GM12878 (cell line): ENCODE results near the gene JPT1. TPM values are rescaled to one million over a fixed set of nuclear protein-coding genes. Genes with fewer than 3 reads are reported as not detected.

Experiments used
- ATAC-seq: fragments of 200-7000 bp; cut with Tn5 transposase; 3 replicates; pipeline ENCODE4 v1.9.1; 2020; ENCODE audit warnings: mild to moderate bottlenecking, moderate library complexity
- BruUV-seq: library from RNA; stranded (reverse); fragments of 400-500 nt; replicated peaks from 2 replicates; lab custom pipeline; 2021; lab: Mats Ljungman, UMichigan
- CTCF ChIA-PET: fragments of 300-600 bp; sonication (Branson Sonifier 250); formaldehyde crosslinking; extraction: SDS; loops from one replicate; lab custom pipeline; 2021; ENCODE audit warnings: inconsistent platforms; lab: Yijun Ruan, JAX
- POLR2A ChIA-PET: fragments of 350-600 bp; formaldehyde crosslinking; extraction: SDS; loops from one replicate; lab custom pipeline; 2021; ENCODE audit warnings: inconsistent platforms; lab: Charles Lee
- RAD21 ChIA-PET: fragments of 300-600 bp; sonication (Branson Sonifier 250); formaldehyde crosslinking; loops from one replicate; lab custom pipeline; 2023; ENCODE audit warnings: antibody characterized with exemption; ENCODE audit not compliant: unreplicated experiment; lab: Charles Lee
- SMC1A ChIA-PET: fragments of 300-600 bp; sonication (Branson Sonifier 250); formaldehyde crosslinking; loops from one replicate; lab custom pipeline; 2023; ENCODE audit not compliant: unreplicated experiment, uncharacterized antibody; lab: Charles Lee
- DNase-seq: peaks from one replicate; pipeline ENCODE4 v3.0.0-alpha.2; 2011; ENCODE audit warnings: low read depth, low spot score
- FAIRE-seq: peaks from 3 replicates; lab custom pipeline; 2011; peaks lifted over from hg19 to GRCh38; lab: Jason Lieb, UNC
- H2AFZ ChIP-seq: 2 replicates; pipeline ENCODE4 v1.6.0; 2011; ENCODE audit warnings: low read depth, low read length, control low read depth; ENCODE audit not compliant: control insufficient read depth
- H3K27ac ChIP-seq: 2 replicates; pipeline ENCODE4 v1.5.1; 2011; ENCODE audit warnings: control low read depth; ENCODE audit not compliant: control insufficient read depth, insufficient read depth
- H3K27me3 ChIP-seq, 2 experiments: replicated peaks in 1 of 2; 2 replicates each; pipeline versions ENCODE4 v1.6.0 to v1.6.1; 2011; ENCODE audit warnings: low read length in 1 of 2; ENCODE audit not compliant: control insufficient read depth in 2 of 2, insufficient read depth in 2 of 2
- H3K36me3 ChIP-seq, 2 experiments: 2 replicates each; pipeline ENCODE4 v1.5.1; 2011; ENCODE audit warnings: low read length in 1 of 2; ENCODE audit not compliant: control insufficient read depth in 2 of 2, insufficient read depth in 2 of 2
- H3K4me1 ChIP-seq: 2 replicates; pipeline ENCODE4 v1.6.1; 2011; ENCODE audit warnings: mild to moderate bottlenecking, low read length, moderate library complexity, mixed read lengths; ENCODE audit not compliant: control insufficient read depth, insufficient read depth
- H3K4me2 ChIP-seq: 2 replicates; pipeline ENCODE4 v1.6.0; 2011; ENCODE audit warnings: control low read depth; ENCODE audit not compliant: control insufficient read depth, insufficient read depth
- H3K4me3 ChIP-seq: fragments of 200-600 bp; sonication (generic); 2 replicates; pipeline ENCODE4 v1.5.1; 2016
- H3K79me2 ChIP-seq: 2 replicates; pipeline ENCODE4 v1.6.0; 2011; ENCODE audit warnings: low read length; ENCODE audit not compliant: control insufficient read depth, insufficient read depth
- H3K9ac ChIP-seq: 2 replicates; pipeline ENCODE4 v1.8.0; 2011; ENCODE audit warnings: low read length, control low read depth, mixed read lengths; ENCODE audit not compliant: control insufficient read depth, insufficient read depth
- H3K9me3 ChIP-seq: replicated peaks from 3 replicates; pipeline ENCODE4 v1.5.1; 2011; ENCODE audit warnings: mild to moderate bottlenecking, low read length; ENCODE audit not compliant: control insufficient read depth, insufficient read depth
- H4K20me1 ChIP-seq: 2 replicates; pipeline ENCODE4 v1.6.0; 2011; ENCODE audit not compliant: control insufficient read depth, insufficient read depth
- ATF2 ChIP-seq: IDR thresholded peaks from 2 replicates; pipeline ENCODE4 v1.6.1; 2012; ENCODE audit warnings: low read length, inconsistent platforms
- BCLAF1 ChIP-seq: fragments of 450-650 bp; IDR thresholded peaks from 2 replicates; pipeline ENCODE4 v1.6.1; 2017; ENCODE audit warnings: antibody characterized with exemption, mild to moderate bottlenecking, moderate library complexity
- CREB1 ChIP-seq: IDR thresholded peaks from 2 replicates; pipeline ENCODE4 v1.6.1; 2012; ENCODE audit warnings: low read depth, mild to moderate bottlenecking, inconsistent platforms
- KLF5 ChIP-seq: fragments of 450-650 bp; IDR thresholded peaks from 2 replicates; pipeline ENCODE4 v1.6.1; 2014; ENCODE audit warnings: mild to moderate bottlenecking; ENCODE audit not compliant: partially characterized antibody
- RUNX3 ChIP-seq: IDR thresholded peaks from 2 replicates; pipeline ENCODE4 v1.6.1; 2012; ENCODE audit warnings: low read length, inconsistent platforms
- SP1 ChIP-seq: IDR thresholded peaks from one replicate; pipeline ENCODE4 v1.6.1; 2011; ENCODE audit warnings: low read depth, low read length
- STAT3 ChIP-seq: IDR thresholded peaks from 2 replicates; pipeline ENCODE4 v1.6.1; 2011; ENCODE audit warnings: low read depth, low read length, improper control_type of control experiment
- SUZ12 ChIP-seq: fragments of 200-600 bp; sonication (generic); IDR thresholded peaks from one replicate; pipeline ENCODE4 v1.6.1; 2018; ENCODE audit warnings: antibody characterized with exemption, mild to moderate bottlenecking; ENCODE audit not compliant: unreplicated experiment
- USF1 ChIP-seq: IDR thresholded peaks from 2 replicates; pipeline ENCODE4 v1.6.1; 2011; ENCODE audit warnings: borderline replicate concordance, low read depth, mild to moderate bottlenecking, moderate library complexity, mixed read lengths, low read length; ENCODE audit not compliant: insufficient read depth; ENCODE audit errors: extremely low read length
- WGBS: methylation state at CpG from one replicate; pipeline ENCODE4 v1.1.6; 2016; ENCODE audit warnings: low lambda C conversion rate; ENCODE audit not compliant: insufficient replicate concordance, insufficient coverage; ENCODE audit errors: missing lambda C conversion rate; 5-methylcytosine and 5-hydroxymethylcytosine counted together
- in situ Hi-C: fragments of 300-500 bp; cut with MboI; formaldehyde crosslinking; loops from 9 replicates; pipeline ENCODE4 v1.14.3; 2018; ENCODE audit warnings: mixed read lengths
- intact Hi-C: fragments of 100-400 bp; cut with micrococcal nuclease; formaldehyde crosslinking; loops from one replicate; pipeline ENCODE4 v1.14.2; 2022; ENCODE audit not compliant: unreplicated experiment
- polyA plus RNA-seq, 11 experiments: library from polyadenylated mRNA; depleted of rRNA in 4 of 11; unstranded in 6 of 11; stranded (reverse) in 5 of 11; fragments of >200 nt; fragmentation: Nextera tagmentation in 4 of 11; fragmentation: Illumina TruSeq in 1 of 11; extraction: Ambion mirVana in 4 of 11; extraction: Trizol in 1 of 11; gene quantifications; 1 replicate in 1 of 11; 2 replicates in 10 of 11; pipeline versions ENCODE4 v1.2.1 to v1.2.3, GENCODE V29; 2011 to 2016; ENCODE audit warnings: inconsistent platforms in 2 of 11, missing spikeins in 2 of 11, low read depth in 1 of 11
- total RNA-seq, 4 experiments: library from RNA; depleted of rRNA in 3 of 4; stranded (reverse); fragments of >200 nt in 3 of 4; fragmentation: Illumina TruSeq in 1 of 4; extraction: Trizol in 1 of 4; gene quantifications; 2 replicates each; pipeline versions ENCODE4 v1.2.1 to v1.2.3, GENCODE V29; 2013 to 2021

The JPT1 gene
- total and polyA plus RNA-seq, 10 of the 15 experiments (the other 5 are each of a cell fraction or from before 2014, with no cell fraction given), result 79.7 to 651 (median 323) TPM

GRCh38 chr17:75109046-75109406 is 45.3 kb downstream of the JPT1 start:
- Histone ChIP-seq H4K20me1 (no peaks in the 10 kb centered on the region), H3K27me3 (no peaks in the 10 kb centered on the region; a peak in 1 of 4 replicates), H3K36me3 (peaks cover 0 to 3% of the 10 kb centered on the region in 2 experiments; a peak in 1 of 4 replicates), H3K79me2 (peaks cover 10% of the 10 kb centered on the region), H3K4me3 (peak overlapping the region; percentile 97), H3K9ac (peak overlapping the region; percentile 71), H2AFZ (peak overlapping the region; percentile 77), H3K9me3 (no peaks in the 10 kb centered on the region), H3K27ac (peak overlapping the region; percentile 37; the same call in 1 of the 2 replicates), H3K4me1 (peaks cover 19% of the 10 kb centered on the region), H3K4me2 (peak overlapping the region; percentile 97)
- BruUV-seq, result no TSS peak
- POLR2A ChIA-PET, result interaction anchor here (1.0 to 3.5 kb wide), 4 partner anchors 22 to 153 kb away, joined by 4 to 11 read pairs (median 7); partner anchors contain the start of genes GGA3, MRPL58, MRPS7 and NT5C
- SMC1A ChIA-PET, result interaction anchor here (1.1 kb wide), 1 partner anchor 75 kb away, joined by 3 read pairs; no protein-coding TSS in a partner anchor
- in situ Hi-C loops (no loop called here), intact Hi-C loops (no loop called here)
- FAIRE-seq (no peak), ATAC-seq (0 out of 3 replicates have a peak, but pooled peaks have one; percentile 3), DNase-seq (no peak)
- RAD21 ChIA-PET, result interaction anchor here (0.9 to 1.0 kb wide), 5 partner anchors 8 to 182 kb away, joined by 3 to 5 read pairs (median 3); no protein-coding TSS in a partner anchor
- TF ChIP-seq CREB1, result no peak
- TF ChIP-seq STAT3, result no peak
- TF ChIP-seq ATF2, result no peak
- TF ChIP-seq RUNX3, result 0 out of 2 replicates have a peak, but pooled peaks have one; percentile 1
- 19% methylated on average over 22 of the region's 22 CpGs for WGBS
- CTCF ChIA-PET, result interaction anchor here (0.6 to 9.3 kb wide), 4 partner anchors 22 to 148 kb away, joined by 3 to 293 read pairs (median 12); partner anchors contain the start of genes MRPL58 and NUP85

GRCh38 chr17:75108193-75108592 is 46.1 kb downstream of the JPT1 start:
- Histone ChIP-seq H3K27me3 (no peaks in the 10 kb centered on the region; a peak in 1 of 4 replicates), H4K20me1 (no peaks in the 10 kb centered on the region), H3K36me3 (peaks cover 0 to 3% of the 10 kb centered on the region in 2 experiments; a peak in 1 of 4 replicates), H3K4me1 (peaks cover 15% of the 10 kb centered on the region), H3K79me2 (peaks cover 10% of the 10 kb centered on the region), H3K27ac (no peak overlapping the region), H3K9me3 (no peaks in the 10 kb centered on the region), H3K9ac (no peak overlapping the region), H3K4me3 (no peak overlapping the region), H2AFZ (no peak overlapping the region), H3K4me2 (no peak overlapping the region)
- no peak for FAIRE-seq
- intact Hi-C loops, result no loop called here
- ChIA-PET RAD21 (no interaction called here), SMC1A (interaction anchor here (0.9 to 1.2 kb wide), 3 partner anchors 22 to 147 kb away, joined by 3 to 4 read pairs (median 3); no protein-coding TSS in a partner anchor), CTCF (interaction anchor here (3.8 kb wide), 1 partner anchor 147 kb away, joined by 26 read pairs; no protein-coding TSS in a partner anchor), POLR2A (interaction anchor here (1.0 kb wide), 1 partner anchor 19 kb away, joined by 3 read pairs; no protein-coding TSS in a partner anchor)
- 89% methylated on average over 2 of the region's 2 CpGs for WGBS
- no peak for DNase-seq
- in situ Hi-C loops, result no loop called here
- ATAC-seq, result no peak
- no TSS peak for BruUV-seq
- TF ChIP-seq BCLAF1, result no peak
- no peak for TF ChIP-seq KLF5
- no peak for TF ChIP-seq SP1
- no peak for TF ChIP-seq USF1
- TF ChIP-seq SUZ12, result no peak
